Stimulated activated CD4-positive, alpha-beta T cell treated with anti-CD3 and anti-CD28 coated beads, TNF-alpha, amount 100 ng/mL, for 48 hours (primary cell): ENCODE data around the gene CERCAM.

ENCODE experiments used
- DNase-seq, 3 donors: peaks; one replicate each; pipeline ENCODE4 v3.0.0-alpha.2; 2020; ENCODE audit warnings: low read depth in 3 of 3

The CERCAM gene, protein sequence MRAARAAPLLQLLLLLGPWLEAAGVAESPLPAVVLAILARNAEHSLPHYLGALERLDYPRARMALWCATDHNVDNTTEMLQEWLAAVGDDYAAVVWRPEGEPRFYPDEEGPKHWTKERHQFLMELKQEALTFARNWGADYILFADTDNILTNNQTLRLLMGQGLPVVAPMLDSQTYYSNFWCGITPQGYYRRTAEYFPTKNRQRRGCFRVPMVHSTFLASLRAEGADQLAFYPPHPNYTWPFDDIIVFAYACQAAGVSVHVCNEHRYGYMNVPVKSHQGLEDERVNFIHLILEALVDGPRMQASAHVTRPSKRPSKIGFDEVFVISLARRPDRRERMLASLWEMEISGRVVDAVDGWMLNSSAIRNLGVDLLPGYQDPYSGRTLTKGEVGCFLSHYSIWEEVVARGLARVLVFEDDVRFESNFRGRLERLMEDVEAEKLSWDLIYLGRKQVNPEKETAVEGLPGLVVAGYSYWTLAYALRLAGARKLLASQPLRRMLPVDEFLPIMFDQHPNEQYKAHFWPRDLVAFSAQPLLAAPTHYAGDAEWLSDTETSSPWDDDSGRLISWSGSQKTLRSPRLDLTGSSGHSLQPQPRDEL

DNA sequence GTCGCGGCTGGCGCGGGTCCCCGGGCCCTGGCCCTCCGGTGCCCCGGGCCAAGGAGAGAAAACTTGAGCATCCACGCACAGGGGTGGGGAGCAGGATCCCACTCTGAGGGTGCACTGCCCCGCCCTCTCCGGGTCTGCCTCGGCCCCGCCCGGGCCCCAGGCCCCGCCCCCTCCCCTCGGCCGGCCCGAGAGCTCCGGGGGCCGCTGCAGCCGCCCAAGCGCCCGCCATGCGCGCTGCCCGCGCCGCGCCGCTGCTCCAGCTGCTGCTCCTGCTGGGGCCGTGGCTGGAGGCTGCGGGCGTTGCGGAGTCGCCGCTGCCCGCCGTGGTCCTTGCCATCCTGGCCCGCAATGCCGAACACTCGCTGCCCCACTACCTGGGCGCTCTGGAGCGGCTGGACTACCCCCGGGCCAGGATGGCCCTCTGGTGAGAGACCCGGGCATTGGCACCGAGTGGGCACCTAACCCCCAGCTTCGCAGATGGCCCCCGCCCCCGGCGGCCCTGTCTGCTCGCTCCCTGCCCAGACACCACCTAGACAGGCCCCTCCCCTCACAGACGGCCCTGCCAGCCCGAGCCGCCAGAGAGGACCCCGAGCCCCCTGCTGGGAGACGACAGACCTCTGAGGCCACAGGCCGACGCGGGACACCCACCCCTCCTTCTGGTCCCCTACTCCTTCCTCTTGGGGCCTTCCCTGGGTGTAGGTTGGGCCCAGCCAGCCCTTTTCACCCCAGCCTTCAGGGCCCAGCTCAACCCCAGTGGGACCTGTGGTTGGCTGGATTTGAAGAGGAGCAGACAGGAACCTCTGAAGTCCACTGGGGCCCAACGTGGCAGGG is at the start of gene CERCAM:
TSS of gene CERCAM (plus strand) at position 207 of the 831 bp plus-strand sequence. CDS start at position 228, 21 bp downstream.
- peak in 1 of 3 donors; percentile 43 for DNase-seq

DNA sequence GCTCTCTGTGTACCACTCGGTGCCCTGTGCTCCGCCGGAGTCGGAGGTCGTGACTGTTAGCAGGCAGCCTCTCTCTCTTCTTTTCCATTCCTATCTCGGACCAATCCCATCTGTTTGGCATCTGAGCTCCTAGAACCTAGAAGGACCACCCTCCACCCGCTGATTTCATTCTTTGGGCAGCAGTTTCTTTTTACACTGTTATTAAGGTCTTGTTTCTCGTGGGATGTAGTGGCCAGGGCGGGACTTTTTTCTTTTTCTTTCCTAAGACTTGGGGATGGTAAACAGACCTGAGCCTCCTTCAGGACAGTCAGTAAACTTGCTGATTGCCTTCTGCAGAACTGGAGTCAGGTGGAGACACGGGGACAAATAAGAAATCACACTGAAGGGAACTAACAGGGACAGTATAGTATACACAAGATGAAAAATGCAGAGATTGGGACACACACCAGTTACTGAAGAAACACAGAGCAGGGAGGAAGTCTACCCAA is 49.0 kb upstream of the CERCAM start:
- no peak for DNase-seq

DNA sequence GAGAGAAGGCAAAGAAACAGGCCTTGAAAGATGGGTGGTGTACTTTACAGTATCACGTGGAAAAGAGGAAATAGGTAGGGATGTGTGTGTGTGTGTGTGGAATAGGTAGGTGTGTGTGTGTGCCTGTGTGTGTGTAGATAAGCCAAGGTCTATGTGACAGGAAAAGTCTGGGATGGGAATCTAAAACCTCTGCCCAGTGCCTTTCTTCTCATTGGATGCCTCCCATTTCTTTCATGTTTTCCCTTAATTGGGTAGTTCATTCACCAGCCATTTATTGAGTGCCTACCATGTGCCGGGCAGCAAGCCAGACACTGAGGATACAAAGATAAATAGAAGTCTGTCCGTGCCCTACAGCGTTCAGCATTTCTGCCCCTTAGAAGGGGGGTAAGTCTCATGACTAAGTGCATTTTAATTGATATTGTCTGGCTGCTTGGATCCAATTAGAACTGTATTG is 48.4 kb upstream of the CERCAM start:
- no peak for DNase-seq

DNA sequence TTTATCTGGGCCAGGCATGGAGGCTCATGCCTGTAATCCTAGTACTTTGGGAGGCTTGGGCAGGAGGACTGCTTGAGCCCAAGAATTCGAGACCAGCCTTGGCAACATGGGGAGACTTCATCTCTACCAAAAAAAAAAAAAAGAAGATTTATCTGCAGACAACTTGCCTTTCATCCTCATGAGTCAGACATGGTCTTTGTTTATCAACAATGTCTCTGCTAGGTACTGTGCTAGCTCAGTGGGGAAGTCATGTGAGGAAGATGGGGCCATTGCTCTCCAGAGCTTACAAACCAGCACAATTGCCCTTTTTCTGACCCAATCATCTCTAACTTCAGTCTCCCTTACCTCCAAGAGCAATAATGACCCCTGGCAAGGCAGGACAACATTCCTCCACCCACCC is 47.9 kb upstream of the CERCAM start:
- DNase-seq: no peak

DNA sequence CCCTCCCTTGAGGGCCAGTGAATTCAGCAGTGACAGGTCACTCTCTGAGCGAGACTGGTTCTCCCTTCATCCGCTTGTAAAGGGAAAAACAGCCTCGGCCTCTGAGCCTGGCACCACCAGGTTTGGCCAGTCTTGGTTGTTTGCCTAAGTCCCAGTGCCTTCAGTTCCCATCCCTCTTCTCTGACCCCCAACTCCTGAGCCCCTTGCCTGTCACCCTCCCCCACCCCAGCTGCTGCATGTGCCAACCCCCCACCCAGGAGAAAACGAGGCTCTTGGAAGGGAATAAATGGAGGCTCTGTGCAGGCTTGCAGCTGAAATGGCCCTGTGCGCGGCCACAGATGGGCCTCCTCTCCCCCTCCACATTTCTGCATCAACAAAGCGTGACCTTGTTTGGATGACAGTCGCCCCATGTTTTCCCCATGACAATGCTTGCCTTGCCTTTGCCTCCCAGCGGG is 46.4 kb upstream of the CERCAM start:
- DNase-seq: no peak

DNA sequence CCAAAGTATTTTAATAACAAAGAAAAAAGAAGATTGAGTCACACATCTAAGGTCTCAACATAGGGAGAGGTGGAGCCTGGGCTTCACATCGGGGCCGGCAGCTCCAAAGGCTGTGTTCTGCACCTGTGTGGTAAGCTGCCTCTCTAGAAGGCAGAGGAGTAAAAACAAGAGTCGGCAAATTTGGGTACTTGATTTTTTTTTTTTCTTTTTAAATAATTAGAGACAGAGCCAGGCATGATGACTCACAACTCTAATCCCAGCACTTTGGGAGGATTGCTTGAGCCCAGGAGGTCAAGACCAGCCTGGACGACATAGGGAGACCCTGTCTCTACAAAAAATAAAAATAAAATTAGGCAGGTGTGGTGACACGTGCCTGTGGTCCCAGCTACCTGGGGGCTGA is 44.8 kb upstream of the CERCAM start:
- DNase-seq: no peak

DNA sequence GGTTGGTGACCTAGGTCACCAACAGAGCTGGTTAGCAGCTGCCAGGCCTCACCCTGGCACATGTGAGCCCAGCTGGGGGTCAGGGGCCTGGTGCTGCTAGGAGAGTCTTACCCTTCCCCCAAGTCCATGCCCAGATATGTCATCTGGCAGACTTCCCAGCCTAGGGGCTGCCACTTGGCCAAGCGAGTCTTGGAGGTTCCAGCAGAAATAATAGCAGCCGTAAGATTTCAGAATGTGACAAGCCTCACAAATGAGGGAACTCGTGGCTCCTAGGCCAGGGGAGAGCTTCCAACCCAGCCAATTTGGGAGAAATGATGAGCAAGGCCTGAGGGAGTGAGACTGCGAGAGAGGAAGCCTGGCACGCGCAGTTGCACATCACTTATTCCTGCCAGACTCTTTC is 38.4 kb upstream of the CERCAM start:
- no peak for DNase-seq

DNA sequence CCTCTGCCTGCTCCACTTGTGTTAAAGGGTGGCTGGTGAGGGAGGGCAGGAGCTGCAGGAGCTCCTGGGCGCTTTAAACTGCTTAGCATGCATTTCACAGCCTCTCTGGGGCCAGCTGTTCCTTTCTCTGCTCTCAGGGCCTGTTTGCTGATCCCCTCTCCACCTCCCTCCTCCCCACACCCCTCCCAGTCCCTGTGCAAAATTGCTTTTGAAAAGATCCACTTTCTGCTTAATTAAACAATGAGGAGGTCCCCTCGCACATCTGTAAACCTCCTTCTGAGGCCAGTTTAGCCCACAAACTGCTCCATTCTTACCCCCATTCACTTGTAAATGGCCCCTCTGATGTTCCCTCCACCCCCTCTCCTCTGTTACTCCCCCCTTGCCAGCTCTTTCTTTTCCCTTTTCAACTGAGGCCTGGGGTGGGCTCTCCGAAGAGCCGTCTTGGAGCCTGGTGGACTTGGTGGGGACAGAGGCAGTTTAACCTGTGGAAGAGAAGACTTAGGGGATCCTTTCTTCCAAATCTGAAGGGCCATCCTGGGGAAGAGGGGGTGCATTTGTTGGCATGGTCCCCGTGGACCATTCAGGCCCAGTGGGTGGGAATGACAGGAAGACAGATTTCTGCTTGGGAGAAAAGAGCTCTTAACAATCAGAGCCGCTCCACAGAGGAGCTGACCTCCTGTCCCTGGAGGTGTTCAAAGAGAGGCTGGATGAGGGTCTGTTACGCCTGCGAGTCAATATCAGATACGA is 37.5 kb upstream of the CERCAM start:
- DNase-seq: no peak

DNA sequence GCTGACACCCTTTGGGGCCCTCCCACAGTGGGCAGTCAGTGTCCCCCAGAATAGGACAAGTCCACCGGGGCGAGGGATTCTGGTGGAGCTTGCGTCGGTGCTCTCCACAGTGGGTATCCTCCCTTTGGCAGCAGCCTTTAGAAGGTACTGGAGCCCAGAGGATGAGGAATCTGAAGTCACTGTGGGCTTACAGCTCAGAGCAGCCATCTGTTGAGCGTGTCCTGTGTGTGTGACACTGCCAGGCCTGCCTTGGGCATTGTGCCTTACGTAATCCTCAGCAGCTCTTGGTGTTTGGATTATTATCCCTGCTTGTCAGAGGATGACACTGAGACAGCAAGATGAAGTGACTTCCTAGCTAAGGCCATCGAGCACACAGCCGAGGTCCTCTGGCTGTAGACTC is 36.9 kb upstream of the CERCAM start:
- DNase-seq: no peak

DNA sequence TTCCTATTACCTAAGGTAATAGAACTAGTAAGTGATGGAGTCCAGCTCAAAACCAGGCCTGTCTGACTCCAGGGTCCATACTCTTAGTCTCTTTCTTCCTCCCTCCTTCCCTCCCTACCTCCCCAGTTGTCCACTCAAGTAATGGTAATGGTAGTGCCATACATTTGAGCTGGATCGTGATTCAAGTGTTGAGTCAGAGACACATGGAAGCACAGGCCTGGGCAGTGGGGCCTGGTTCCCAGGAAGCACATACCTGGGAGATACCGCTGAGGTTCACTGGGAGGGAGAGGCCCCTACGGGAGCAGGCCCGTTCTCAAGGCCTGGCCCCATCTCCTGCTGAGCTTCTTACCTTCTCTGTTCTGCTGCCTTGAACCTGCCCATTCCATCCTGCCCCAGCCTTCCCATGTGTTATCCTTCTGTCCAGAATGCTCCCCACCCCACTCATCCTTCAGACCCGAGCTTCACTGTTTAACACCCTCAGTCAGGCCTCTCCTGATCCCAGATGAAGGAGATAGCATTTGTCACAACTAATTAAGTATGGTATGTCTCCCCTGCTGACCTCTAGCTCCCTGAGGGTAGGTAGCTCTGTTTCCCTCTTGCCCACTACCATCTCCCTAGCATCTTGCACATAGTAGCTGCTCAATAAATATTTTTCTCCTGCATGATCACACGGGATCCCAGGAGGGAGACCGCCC is 35.7 kb upstream of the CERCAM start:
- no peak for DNase-seq

DNA sequence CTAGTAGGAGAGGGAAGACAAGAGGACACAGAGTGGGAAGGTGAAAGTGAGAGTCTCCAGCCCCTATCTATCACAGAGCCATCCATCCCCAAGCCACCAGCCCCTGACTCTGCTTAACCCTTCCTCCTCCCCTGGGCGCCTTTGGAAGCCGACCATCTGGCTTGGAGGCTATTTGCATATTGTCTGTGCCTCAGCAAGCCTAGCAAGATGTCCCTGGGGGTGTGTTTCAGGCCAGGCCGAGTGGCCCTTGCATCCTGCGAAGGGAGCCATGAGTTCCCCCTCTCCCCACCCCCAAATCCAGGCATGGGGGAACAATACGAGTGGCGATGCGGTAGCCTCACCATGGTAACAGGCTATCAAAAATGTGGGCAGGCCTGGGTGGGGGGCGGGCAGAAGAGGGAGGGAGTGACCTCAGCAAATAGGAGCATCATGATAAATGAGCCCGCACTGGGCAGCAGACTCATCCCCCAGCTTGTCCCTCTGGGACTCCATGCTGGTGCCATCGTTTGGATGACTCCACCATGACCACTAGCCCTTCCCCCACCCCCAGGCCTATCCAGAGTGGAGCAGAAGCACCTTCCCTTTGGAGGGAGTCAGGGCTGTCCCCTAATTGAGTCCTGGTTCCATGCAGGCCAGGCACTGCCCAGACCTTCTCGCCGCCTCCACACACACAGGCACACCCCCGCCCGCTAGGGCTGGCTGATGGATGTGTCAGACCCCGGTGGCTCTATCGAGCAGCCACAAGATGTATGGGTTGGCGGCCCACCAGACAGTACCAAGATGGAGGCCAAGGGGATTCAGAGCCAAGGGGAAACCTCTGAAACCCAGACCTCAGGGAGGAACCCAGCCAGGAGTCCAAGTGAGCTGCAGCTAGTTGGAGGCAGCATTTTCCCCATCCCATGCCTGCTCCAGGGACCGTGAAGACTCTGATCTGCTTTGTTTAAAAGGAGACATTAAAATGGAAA is 34.9 kb upstream of the CERCAM start:
- DNase-seq: no peak

DNA sequence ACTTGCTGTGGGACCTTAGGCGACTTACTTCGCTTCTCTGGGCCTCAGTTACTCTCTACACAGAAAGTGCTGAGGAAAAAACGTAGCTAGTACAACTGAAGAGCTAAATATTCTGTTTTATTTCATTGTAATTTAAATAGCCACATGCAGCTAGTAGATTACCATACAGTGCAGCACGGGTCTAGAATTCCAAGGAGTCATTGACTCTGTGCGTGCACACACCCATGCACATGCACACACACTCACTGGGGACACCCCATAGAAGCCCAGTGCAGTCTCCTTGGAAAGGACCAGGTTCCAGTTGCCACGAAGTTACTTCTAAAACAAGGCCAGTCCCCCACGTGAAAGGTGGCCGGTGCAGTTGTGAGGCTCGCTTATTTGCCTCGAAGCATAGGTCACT is 32.5 kb upstream of the CERCAM start:
- no peak for DNase-seq

DNA sequence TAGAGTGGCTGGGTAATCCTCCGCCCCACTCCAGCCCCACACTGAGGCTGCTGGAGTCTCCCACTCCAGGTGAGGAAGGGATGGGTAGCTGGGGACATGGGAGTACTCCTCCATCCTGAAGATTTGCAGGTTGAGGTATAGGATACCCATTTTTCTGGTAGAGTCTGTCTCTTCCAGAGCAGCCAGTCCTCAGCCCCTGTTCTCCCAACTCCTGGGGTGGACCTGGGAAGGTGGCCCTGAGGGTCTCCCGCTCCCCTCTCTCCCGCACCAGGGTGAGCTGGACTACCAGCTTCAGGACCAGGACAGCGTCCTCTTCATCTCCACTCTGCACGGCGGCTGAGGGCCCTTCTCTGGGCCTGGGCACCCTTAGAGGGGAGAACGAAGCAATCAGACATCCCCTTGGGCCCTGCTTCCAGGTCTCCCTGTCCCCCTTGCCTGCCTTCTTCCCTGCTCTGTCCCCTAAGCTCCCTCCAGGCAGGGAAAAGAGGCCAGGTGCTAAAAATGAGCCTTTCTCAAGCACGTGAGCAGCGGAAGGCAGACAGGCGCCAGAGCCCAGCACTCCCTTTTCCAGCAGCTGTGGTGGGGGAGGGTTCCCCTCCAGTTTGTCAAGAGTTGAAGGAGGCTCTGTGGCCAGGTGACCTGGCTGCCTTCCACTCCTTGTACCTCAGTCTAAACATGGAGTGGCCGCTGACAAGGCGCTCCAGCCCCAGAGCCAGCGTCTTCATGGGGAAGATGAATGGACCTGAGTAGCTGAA is 31.1 kb upstream of the CERCAM start:
- no peak for DNase-seq

DNA sequence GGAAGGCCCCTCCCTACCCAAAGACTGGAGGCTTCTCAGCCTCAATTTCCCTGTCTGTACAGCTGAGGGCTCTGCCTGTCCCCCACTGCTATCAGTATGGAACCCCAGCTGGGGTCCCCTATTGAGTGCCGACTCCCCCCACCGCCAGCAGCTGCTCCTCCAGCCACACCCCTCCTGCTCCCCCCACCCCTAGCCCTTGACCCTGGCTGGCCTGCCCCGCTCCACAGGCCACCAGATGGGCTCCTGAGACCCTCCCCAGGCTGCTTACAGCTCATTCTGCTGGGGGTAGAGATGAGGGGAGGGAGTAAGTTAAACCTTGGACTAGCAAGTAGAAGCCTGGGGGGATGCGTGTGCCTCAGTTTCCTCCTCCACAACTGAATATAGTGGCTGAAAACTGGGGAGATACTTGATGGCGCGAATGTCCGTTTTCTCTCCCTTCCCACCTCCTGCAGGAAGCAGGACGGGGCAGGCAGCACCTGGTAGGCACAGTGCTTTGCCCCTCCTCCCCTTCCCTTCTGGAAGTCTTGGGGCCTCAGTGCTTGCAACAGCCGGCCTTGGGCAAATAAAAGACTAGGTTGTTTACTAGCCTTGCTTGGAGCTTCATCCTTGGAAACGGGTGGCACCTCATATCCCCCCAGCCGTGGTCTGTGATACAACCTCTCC is 30.4 kb upstream of the CERCAM start:
- no peak for DNase-seq

DNA sequence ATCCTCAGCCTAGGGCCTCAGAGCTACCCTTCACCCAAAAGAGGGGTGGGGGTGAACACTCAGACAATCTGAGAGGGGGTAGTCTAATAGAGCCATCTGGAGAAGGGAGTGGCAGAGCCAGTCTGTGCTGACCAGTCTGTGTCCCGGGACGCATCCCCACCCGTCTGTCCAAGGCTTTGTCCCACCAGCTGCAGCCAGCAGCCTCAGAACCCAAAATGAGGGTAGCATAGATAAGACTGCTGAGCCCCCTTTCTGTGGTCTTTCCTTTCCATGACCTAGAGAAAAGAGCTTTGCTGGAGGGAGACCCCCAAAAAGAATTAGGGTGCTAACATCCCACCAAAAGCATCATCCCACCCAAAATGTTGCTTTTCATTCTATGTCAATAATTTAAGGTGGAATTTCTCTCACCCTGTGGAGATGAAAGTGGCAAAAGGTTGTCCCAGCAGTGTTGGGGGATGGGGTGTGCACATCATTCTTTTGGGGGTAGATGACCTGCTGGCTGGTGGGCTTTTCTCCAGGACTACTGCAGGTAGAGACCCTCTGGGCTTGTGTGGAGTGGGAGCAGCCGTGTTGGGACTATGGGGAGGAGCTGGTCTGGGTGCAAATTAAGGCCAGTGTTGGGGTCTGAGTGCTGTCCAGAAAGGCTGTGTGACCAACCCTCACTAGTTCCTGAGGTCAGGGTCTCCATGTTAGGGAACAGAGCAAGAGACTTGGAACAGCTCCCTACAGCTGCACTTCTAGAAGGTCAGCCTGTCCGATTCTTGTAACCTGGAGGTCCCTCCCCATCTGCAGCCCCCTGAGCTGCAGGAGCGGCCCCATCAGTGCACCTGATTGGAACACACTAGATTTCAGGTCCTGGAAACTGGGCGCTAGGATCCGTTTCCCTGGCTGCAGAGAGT is 29.6 kb upstream of the CERCAM start:
- DNase-seq: no peak

DNA sequence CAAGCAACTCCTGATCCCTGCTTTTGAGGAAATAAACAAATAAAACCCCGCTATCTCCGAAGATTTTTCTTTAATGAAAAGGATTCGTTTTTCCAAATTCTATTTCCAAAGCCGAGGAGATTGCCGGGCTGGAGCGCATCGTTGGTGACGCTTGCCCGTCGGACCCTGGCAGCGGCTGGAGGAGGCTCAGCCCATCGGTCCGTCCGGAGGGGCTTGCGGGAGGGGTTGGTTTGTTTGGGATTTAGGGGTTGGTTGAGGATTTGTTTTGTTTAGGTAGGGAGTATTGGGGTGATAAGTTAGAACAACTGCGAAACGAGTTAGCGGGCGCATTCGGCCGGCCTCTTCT is 28.7 kb upstream of the CERCAM start:
- DNase-seq: no peak

DNA sequence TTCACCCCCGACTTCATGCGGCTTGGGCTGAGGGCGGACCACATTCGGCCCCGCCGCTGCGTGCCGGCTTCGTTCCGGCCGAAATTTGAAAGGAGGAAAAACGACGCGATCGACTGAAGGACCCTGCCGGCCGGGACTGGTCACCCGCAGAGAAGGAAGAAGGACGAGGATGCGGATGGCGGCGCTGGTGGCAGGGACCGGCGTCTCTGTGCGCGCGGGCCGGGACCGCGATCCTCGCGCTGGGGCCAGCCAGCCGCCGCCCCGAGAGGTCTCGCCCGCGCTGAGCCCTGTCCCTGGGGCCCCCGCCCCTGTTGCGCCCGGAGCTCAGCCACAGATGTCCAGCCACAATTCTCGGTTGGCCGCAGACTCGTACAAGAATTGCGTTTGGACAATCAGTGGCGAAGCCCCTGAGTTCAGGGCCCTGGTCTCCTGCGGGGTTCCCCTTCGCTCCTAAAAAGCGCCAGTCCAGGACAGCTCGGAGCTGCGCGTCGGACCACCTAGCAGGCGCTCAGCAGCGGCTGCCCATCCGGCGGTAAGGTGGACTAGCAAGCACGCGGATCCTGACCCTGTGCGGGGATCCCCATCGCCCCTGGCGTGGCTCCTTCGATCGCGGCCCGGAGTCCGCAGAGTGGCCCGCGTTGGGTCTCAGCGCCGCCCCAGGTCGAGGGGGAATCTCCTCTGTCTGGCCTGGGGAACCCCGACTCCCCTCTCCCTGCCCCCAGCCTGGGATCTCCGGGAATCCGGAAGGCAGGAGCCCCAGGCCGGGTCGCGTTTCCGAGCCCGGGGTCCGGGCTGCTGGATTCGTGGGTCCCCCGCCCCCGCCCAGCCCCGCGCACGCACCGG is 28.1 kb upstream of the CERCAM start:
- no peak for DNase-seq
